Lower leg skin (tissue), 3 donors: ENCODE results near the gene FAM240B.

ENCODE experiments used
- POLR2A ChIP-seq, 2 donors: fragments of 450-650 bp; IDR thresholded peaks; one replicate each; pipeline ENCODE4 v1.6.1; 2016 to 2017; ENCODE audit warnings: antibody characterized with exemption in 2 of 2, mild to moderate bottlenecking in 1 of 2, moderate library complexity in 1 of 2
- TF ChIP-seq, protein P1 (sequence below), 3 donors: fragments of 450-650 bp; IDR thresholded peaks; one replicate each; pipeline ENCODE4 v1.5.1; 2016; ENCODE audit warnings: antibody characterized with exemption in 3 of 3, mild to moderate bottlenecking in 3 of 3, moderate library complexity in 2 of 3

DNA sequence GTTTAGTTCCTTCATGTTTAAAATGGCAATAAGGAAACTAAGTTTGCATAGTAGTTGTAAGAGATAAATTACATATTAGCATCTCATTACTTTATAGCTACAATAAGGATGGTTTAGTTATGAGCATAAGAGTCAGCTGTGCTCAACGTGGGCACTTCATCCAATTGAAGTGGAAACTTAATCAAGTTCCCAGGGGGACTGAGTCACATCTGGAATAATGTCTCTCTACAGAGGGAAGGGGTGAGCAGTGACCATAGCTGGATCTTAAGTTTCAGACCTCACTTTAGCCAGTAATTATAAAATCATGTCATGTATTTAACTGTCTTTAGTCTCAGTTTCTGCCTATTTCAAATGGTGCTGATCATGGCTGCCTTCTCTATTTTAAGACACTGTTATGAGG is 36.8 kb upstream of the FAM240B start:
- TF ChIP-seq, protein P1, sequence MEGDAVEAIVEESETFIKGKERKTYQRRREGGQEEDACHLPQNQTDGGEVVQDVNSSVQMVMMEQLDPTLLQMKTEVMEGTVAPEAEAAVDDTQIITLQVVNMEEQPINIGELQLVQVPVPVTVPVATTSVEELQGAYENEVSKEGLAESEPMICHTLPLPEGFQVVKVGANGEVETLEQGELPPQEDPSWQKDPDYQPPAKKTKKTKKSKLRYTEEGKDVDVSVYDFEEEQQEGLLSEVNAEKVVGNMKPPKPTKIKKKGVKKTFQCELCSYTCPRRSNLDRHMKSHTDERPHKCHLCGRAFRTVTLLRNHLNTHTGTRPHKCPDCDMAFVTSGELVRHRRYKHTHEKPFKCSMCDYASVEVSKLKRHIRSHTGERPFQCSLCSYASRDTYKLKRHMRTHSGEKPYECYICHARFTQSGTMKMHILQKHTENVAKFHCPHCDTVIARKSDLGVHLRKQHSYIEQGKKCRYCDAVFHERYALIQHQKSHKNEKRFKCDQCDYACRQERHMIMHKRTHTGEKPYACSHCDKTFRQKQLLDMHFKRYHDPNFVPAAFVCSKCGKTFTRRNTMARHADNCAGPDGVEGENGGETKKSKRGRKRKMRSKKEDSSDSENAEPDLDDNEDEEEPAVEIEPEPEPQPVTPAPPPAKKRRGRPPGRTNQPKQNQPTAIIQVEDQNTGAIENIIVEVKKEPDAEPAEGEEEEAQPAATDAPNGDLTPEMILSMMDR (IDR thresholded peaks at IDR 0.05): no peak
- no peak for TF ChIP-seq POLR2A (IDR thresholded peaks at IDR 0.05)
